Kasumi-1 (cell line): ENCODE results near the gene DEPDC5.

Experiments used
- DNase-seq, 2 experiments: peaks; one replicate each; lab custom pipeline; 2025; lab: John Stamatoyannopoulos, UW

Gene DEPDC5

GRCh38 chr22:31895411-31896123 is 141.7 kb downstream of the DEPDC5 start:
- no peak for DNase-seq

- no peak for DNase-seq
Observed at GRCh38 chr22:31896472-31896871, 142.7 kb downstream of the DEPDC5 start.

- DNase-seq, result no peak
Observed at GRCh38 chr22:31897842-31898805, 144.3 kb downstream of the DEPDC5 start.

GRCh38 chr22:31898926-31899325 is 145.1 kb downstream of the DEPDC5 start:
- no peak for DNase-seq

- DNase-seq, result no peak
Observed at GRCh38 chr22:31899669-31900068, 145.8 kb downstream of the DEPDC5 start.

GRCh38 chr22:31901388-31902137 is 147.7 kb downstream of the DEPDC5 start:
- no peak for DNase-seq

GRCh38 chr22:31904651-31905050 is 150.8 kb downstream of the DEPDC5 start:
- no peak for DNase-seq

GRCh38 chr22:31905356-31905755 is 151.5 kb downstream of the DEPDC5 start:
- no peak for DNase-seq

GRCh38 chr22:31906086-31906485 is 152.3 kb downstream of the DEPDC5 start:
- no peak for DNase-seq

- DNase-seq, result no peak
Observed at GRCh38 chr22:31906569-31906968, 152.8 kb downstream of the DEPDC5 start.

- no peak for DNase-seq
Observed at GRCh38 chr22:31909977-31910376, 156.2 kb downstream of the DEPDC5 start.

GRCh38 chr22:31911565-31912406 is 158.0 kb downstream of the DEPDC5 start:
- no peak for DNase-seq

GRCh38 chr22:31912407-31912743 is 158.6 kb downstream of the DEPDC5 start:
- DNase-seq, result no peak

- DNase-seq, result no peak
Observed at GRCh38 chr22:31915586-31915985, 161.8 kb downstream of the DEPDC5 start.

GRCh38 chr22:31917227-31917921 is 163.6 kb downstream of the DEPDC5 start:
- DNase-seq, result no peak

GRCh38 chr22:31919730-31920129 is 165.9 kb downstream of the DEPDC5 start:
- DNase-seq, result no peak

- no peak for DNase-seq
Observed at GRCh38 chr22:31920306-31920705, 166.5 kb downstream of the DEPDC5 start.

GRCh38 chr22:31921106-31921505 is 167.3 kb downstream of the DEPDC5 start:
- DNase-seq, result no peak

- no peak for DNase-seq
Observed at GRCh38 chr22:31922534-31922933, 168.7 kb downstream of the DEPDC5 start.

- DNase-seq, result peak; percentile 50 to 66
Observed at GRCh38 chr22:31923136-31923535, 169.3 kb downstream of the DEPDC5 start.

GRCh38 chr22:31923747-31924146 is 169.9 kb downstream of the DEPDC5 start:
- DNase-seq, result no peak
